Stimulated activated CD4-positive, alpha-beta T cell treated with anti-CD3 and anti-CD28 coated beads, TNF-alpha, amount 100 ng/mL, for 48 hours (primary cell): ENCODE data around the gene KCNF1.

ENCODE experiments used
- DNase-seq, 3 donors: peaks; one replicate each; pipeline ENCODE4 v3.0.0-alpha.2; 2020; ENCODE audit warnings: low read depth in 3 of 3

The KCNF1 gene

DNA sequence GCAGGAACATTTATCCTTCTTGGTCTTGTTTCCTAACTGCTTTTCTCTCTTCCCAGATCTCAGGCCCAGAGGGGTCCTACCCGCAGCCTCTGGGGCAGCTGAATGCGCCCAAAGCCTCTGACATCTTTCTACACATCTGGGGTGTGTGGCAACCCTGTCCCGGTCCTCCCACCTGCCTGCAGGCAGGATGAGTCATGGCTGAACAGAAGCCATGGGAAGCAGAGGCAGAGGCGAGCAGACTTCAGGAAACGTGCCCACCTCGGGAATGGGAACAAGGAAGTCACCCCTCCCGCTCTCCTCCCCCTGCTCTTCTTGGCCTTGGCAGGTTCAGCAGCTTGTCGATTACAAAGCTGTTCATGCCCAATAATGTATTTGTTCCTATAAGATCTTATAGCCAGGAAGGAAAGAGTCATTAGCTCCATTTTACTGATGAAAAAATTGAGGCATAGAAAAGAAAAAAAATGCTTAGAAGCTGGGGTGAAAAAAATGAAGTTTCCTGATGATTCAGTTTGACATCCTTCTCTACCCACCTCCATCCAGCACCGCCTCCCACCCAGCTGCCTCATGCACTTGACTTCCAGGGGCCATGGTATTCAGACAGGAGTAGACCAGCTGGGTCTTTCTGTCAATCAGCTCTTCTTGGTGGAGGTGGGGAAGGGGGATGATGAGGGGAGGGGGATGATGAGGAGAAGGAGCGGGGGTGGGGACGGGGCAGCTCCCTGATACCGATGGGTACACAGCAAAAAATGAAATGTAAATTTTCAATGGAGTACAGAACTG, 10.4 kb upstream of the KCNF1 start:
- DNase-seq: no peak

DNA sequence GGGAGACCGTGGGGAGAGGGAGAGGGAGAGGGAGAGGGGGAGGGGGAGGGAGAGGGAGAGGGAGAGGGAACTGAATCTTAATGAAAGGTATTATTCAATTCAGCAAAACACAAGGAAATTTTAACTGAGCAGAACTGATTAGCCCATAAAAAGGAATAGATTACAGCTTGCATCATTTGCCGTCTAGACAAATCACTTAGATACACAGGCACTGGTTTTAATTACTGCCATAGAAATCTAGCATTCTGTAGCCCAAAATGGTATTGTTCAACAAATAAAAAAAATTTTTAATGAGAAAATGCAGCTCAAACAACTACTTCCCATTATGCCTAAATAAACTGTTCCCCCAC, 7.9 kb upstream of the KCNF1 start:
- DNase-seq: no peak

GRCh38 chr2:10904455-10904854, 7.3 kb upstream of the KCNF1 start:
- DNase-seq: no peak

DNA sequence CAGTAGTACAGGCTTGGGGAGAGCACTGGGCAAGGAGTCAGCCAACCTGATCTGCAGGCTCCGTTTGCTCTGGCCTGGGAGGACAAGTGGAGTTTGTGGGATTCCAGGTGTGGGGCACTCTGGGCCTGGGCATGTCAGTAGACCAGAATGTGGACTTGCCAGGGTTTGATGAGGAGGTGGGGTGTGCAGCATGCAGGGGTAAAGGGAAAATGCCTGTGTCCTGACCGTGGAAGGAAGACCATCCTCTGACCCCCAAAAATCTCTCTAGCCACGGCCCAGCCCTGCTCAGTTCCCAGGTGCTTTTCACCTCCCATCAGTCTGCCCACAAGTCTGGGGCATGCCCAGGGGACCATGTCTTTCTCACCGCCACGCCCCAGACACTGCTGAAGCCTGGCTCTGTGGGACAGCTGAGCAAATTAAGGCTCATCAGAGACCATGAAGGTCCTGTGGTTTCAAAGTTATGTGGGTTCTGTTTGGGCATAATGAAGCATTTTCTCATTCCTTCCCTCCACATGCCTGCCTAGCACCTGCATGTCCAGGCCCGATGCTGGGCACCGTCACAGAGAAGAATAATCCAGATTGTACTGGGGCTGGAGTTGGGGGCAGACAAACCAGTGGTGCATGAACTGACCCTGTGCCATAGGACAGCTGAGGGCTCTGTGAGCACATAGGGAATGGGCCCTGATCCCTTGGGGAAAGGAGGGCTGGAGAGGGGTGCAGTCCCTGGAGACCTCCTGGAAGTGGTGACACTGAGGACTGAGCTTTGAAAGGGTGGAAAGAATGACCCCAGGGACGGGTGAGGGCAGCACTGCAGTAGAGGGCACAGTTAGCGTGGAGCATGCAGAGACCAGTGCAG, 6.5 kb upstream of the KCNF1 start:
- no peak for DNase-seq

DNA sequence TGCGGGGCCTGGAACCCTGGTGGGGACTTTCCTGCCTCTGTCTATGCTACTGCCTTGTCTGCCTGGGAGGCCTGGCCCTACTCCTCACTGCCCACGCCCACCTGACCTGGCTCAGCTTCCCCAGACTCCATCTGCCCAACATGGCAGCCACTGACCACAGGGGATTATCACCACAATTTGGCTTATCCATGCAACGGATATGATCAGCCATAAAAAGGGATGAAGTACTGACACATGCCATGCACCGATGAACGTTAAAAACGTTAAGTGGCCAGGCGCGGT, 5.9 kb upstream of the KCNF1 start:
- no peak for DNase-seq

- no peak for DNase-seq
Observed at GRCh38 chr2:10906926-10907625, 4.7 kb upstream of the KCNF1 start.

DNA sequence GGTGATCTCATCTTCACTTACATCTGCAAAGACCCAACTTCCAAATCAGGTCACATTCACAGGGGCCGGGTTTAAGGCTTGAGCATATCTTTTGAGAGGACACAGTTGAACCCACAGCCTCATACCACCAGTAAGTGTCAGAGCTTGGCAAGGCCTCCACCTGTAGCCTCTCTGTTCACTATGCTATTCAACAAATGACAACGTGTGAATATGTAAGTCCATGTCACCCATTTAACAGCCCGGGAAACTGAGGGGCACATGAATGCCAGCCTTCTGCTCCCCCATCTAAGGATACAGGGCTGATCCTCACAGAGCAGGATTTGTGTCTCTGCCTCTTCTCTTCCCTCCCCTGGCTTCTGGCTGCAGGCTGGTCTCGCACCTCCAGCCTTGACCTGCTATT, 3.5 kb upstream of the KCNF1 start:
- DNase-seq: no peak

DNA sequence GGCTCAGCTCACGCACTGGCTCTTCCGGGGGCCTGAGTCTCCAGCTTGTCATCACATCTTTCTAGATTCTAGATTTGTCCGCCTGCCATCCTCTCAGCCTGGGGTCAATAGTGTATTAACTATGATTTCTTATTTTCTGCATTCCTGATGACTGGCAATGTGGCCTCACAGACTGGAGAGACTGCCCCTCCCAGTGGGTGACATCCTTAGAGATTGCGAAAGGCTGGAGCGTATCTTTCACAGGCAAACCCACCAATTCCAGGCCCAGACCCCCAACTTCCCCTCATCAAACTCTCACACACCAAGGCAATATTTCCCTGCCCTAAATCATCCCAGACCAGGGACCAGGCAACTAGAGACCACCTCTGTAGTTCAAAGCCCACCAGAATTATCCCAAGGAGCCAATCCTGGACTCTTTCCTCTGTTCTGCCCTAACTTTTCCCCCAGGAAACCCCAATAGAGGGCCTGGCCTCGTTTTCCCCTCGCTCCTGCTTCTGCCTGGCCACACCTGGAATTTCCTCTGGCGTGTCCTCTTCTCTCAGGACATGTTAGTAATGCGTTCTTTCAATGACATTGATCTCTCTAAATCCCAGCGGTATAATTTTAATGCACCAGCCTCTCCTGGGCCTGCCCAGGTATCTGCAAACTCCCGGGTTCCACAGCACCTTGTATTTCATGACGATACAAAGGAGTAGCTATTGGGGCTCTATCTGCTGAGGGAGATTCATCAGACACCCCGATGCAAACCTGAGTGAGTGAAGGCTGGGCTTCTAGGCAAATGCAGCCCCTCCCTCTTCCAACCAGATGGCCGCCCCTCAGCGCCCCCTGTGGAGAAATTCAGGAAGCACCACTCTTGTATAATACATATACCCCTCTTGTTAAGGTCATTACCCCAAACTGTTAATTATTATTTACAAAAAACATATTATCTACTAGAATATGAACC, 2.4 kb upstream of the KCNF1 start:
- DNase-seq: peak in 1 of 3 donors; percentile 3

- DNase-seq: no peak
Observed at GRCh38 chr2:10909996-10910341, 1.8 kb upstream of the KCNF1 start.

GRCh38 chr2:10910625-10911024, 1.1 kb upstream of the KCNF1 start:
- no peak for DNase-seq

GRCh38 chr2:10912076-10912731, 470 bp downstream of the KCNF1 start:
- no peak for DNase-seq

GRCh38 chr2:10912796-10913455, 1.2 kb downstream of the KCNF1 start:
- no peak for DNase-seq

DNA sequence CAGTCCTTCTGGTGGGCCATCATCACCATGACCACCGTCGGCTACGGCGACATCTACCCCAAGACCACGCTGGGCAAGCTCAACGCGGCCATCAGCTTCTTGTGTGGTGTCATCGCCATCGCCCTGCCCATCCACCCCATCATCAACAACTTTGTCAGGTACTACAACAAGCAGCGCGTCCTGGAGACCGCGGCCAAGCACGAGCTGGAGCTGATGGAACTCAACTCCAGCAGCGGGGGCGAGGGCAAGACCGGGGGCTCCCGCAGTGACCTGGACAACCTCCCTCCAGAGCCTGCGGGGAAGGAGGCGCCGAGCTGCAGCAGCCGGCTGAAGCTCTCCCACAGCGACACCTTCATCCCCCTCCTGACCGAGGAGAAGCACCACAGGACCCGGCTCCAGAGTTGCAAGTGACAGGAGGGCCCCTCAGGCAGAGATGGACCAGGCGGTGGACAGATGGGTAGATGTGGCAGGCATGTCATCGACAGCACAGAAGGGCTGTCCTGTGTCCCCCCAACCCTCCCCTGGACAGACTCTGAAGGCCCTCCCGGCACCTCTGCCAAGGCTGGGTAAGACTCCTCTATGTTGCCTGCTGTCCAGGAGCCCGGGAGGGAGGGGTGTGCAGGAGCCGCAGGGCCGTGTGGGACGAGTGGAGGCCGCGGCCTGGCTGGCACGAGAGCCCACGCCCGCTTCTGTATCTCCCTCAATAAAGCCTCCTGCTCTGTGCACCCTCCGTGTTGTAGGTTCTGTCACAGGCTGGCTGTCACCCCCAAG, 2.0 kb downstream of the KCNF1 start:
- DNase-seq: no peak

GRCh38 chr2:10914272-10914693, 2.5 kb downstream of the KCNF1 start:
- DNase-seq: no peak

GRCh38 chr2:10915236-10915635, 3.5 kb downstream of the KCNF1 start:
- no peak for DNase-seq

GRCh38 chr2:10915731-10916276, 4.1 kb downstream of the KCNF1 start:
- no peak for DNase-seq

GRCh38 chr2:10916953-10917352, 5.2 kb downstream of the KCNF1 start:
- no peak for DNase-seq

DNA sequence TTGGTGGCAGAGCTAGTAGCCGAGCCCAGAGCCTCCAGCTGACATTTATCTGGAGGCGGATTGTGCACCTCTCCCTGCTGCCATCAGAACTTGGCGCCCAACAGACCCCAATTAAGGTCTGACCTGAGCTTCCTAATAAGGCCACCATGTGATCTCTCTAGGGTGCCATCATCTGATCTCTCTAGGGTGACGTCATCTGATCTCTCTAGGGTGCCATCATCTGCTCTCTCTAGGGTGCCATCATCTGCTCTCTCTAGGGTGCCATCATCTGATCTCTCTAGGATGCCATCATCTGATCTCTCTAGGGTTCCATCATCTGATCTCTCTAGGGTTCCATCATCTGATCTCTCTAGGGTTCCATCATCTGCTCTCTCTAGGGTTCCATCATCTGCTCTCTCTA, 6.2 kb downstream of the KCNF1 start:
- no peak for DNase-seq

DNA sequence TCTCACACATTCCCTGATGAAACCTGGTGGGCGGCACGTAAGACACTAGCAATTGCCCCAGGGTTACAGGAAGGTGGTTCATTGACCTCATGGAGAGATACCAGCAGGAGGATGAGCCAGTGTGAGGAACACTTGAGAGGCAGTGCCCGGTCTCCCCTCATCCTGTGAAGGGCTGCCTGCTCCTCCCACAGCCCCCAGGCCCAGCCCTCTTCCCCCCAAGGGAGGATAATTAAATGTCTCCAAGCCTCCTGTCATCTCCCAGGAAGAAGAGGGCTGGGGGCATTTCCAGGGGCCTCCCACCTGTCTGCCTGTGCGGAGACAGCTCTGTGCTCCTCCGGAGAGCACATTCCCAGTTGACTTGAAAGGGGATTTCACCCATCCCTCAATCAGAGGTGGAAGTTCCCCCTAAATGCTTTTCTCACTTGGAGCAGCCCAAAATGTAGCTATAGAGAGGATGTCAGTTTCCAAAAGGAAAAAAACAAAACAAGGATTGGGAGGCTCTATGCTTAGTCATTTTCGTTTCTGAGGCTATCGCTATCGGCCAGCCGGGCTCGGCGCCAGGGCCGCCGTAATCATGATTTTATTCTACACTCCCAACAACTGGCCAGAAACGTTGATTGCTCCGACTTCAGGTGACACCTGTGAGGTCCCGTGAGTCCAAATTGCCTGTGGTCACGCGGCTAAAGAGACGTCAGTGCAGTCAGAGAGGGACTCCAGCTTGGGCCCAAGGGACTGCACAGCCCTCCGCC, 7.1 kb downstream of the KCNF1 start:
- DNase-seq: no peak
